Measurements from ENCODE around the gene ADAMTSL3.

GRCh38 chr15:83783227-83783626, 129.3 kb downstream of the ADAMTSL3 start:
- TF ChIP-seq CTCF (conservative IDR thresholded peaks at IDR 0.05 in 1 of 2, IDR thresholded peaks at IDR 0.05 in 1 of 2; ENCODE audit: low read depth in 1 of 2, low read length in 2 of 2) (no peak), EZH2 (IDR thresholded peaks at IDR 0.05; ENCODE audit: low read length, missing control alignments) (no peak)
